BJ (cell line): ENCODE results near the gene CCDC9B. TPM values are rescaled to one million over a fixed set of nuclear protein-coding genes. Genes with fewer than 3 reads are reported as not detected.

ENCODE experiments used
- CTCF ChIA-PET: fragments of 350-600 bp; formaldehyde crosslinking; extraction: SDS; loops from one replicate; lab custom pipeline; 2021; ENCODE audit warnings: antibody characterized with exemption, inconsistent platforms; lab: Yijun Ruan, JAX
- POLR2A ChIA-PET: fragments of 300-600 bp; sonication (Branson Sonifier 250); formaldehyde crosslinking; extraction: SDS; loops from one replicate; lab custom pipeline; 2021; ENCODE audit warnings: antibody characterized with exemption; lab: Charles Lee
- DNase-seq: peaks from one replicate; pipeline ENCODE4 v3.0.0-alpha.2; 2011; ENCODE audit warnings: low read depth
- H3K27me3 ChIP-seq: 2 replicates; pipeline ENCODE4 v1.6.0; 2011; ENCODE audit warnings: low read length; ENCODE audit not compliant: control insufficient read depth, insufficient read depth
- H3K36me3 ChIP-seq: 2 replicates; pipeline ENCODE4 v1.5.1; 2011; ENCODE audit warnings: low read length; ENCODE audit not compliant: control insufficient read depth, insufficient read depth
- H3K4me3 ChIP-seq: 2 replicates; pipeline ENCODE4 v1.5.1; 2011; ENCODE audit warnings: low read depth, mild to moderate bottlenecking, control low read depth, low read length
- polyA plus RNA-seq: library from polyadenylated mRNA; depleted of rRNA; stranded (reverse); fragments of >200 nt; gene quantifications from 2 replicates; pipeline ENCODE4 v1.2.3, GENCODE V29; 2011
- TF ChIP-seq, protein P1 (sequence below): IDR thresholded peaks from 2 replicates; pipeline ENCODE4 v1.5.1; 2011; ENCODE audit warnings: low read depth, mild to moderate bottlenecking, control low read depth, inconsistent platforms, low read length, moderate library complexity; ENCODE audit not compliant: insufficient read depth

The CCDC9B gene
- polyA plus RNA-seq, 1 experiment = 5.0 TPM

DNA sequence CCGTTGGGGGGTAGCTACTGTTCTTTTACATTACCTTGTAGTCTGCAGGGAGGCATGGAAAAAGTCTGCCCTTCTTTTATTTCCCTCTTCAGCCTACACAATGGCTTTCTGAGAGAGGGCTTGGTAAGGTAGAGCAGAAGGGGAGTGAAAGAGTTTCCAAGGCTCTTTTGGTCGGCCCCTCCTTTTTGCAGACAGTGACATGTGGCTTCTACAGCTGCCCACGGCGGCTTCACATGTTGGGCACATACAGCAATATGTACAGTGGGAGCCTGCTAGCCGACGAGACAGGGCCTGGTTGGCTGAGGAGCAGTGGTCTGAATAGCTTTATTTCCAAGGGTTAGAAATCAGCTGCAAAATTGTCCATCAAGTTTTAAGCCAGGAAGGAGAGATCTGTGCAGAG, 13.3 kb downstream of the CCDC9B start:
- Histone ChIP-seq H3K27me3 (no peaks in the 10 kb centered on the region), H3K36me3 (no peaks in the 10 kb centered on the region; the same call in 1 of the 2 replicates), H3K4me3 (no peak overlapping the region)
- POLR2A ChIA-PET = interaction anchor here (2.0 kb wide), 1 partner anchor 12 kb away, joined by 17 read pairs; no protein-coding TSS in a partner anchor
- DNase-seq = no peak
- TF ChIP-seq, protein P1, sequence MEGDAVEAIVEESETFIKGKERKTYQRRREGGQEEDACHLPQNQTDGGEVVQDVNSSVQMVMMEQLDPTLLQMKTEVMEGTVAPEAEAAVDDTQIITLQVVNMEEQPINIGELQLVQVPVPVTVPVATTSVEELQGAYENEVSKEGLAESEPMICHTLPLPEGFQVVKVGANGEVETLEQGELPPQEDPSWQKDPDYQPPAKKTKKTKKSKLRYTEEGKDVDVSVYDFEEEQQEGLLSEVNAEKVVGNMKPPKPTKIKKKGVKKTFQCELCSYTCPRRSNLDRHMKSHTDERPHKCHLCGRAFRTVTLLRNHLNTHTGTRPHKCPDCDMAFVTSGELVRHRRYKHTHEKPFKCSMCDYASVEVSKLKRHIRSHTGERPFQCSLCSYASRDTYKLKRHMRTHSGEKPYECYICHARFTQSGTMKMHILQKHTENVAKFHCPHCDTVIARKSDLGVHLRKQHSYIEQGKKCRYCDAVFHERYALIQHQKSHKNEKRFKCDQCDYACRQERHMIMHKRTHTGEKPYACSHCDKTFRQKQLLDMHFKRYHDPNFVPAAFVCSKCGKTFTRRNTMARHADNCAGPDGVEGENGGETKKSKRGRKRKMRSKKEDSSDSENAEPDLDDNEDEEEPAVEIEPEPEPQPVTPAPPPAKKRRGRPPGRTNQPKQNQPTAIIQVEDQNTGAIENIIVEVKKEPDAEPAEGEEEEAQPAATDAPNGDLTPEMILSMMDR = no peak
- CTCF ChIA-PET = interaction anchor here (0.6 to 6.6 kb wide), 8 partner anchors 11 to 223 kb away, joined by 3 to 108 read pairs (median 4); partner anchors contain the start of genes BAHD1 and CCDC9B

DNA sequence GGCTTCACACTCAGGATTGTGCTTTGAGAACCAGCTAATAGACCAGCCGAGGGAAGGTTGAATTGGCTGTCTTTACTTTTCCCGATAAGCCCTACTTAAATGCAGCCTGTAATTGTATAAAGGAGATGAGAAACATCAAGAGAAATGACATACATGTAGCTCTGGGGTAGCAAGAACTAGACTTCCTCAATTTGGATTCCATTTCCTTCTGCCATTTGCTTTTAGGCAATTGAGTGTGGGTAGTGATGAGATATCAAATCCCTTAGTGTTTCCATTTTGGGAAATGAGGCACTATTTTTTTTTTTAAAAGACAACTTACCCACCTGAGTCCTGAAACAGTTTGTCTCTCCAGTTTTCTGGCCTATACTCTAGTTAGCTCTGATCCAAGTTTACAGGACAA, 15.0 kb downstream of the CCDC9B start:
- Histone ChIP-seq H3K4me3 (no peak overlapping the region), H3K27me3 (no peaks in the 10 kb centered on the region), H3K36me3 (no peaks in the 10 kb centered on the region; the same call in 1 of the 2 replicates)
- TF ChIP-seq, protein P1 = no peak
- DNase-seq = no peak
- POLR2A ChIA-PET = no interaction called here
- CTCF ChIA-PET = interaction anchor here (1.1 to 6.6 kb wide), 4 partner anchors 13 to 46 kb away, joined by 4 to 108 read pairs (median 28); partner anchors contain the start of gene CCDC9B

DNA sequence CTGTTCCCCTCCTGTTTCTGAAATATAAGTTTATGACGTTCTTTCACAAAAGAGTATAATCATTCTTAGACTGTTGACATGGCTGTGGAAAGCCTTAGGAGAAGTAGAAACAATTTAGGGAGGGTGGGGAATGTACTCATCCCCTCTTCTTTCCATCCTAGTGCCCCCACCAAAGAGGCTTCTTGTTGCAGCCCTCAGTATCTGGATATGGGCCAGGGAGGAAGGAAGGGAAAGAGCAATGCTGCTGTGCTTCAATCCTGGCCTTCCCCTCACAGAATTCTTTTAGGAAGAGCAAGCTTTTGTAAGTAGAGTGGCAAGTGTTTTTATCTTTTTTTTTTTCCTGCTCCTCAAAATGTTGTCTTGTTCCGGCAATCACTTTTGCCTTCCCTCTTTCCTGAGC, 15.6 kb downstream of the CCDC9B start:
- H3K36me3 ChIP-seq = no peaks in the 10 kb centered on the region; the same call in 1 of the 2 replicates
- TF ChIP-seq, protein P1 = no peak
- ChIA-PET CTCF (interaction anchor here (0.6 to 6.6 kb wide), 7 partner anchors 13 to 762 kb away, joined by 3 to 108 read pairs (median 4); partner anchors contain the start of gene CCDC9B), POLR2A (no interaction called here)
- DNase-seq = no peak
- H3K4me3 ChIP-seq = peak overlapping the region; percentile 72
- H3K27me3 ChIP-seq = no peaks in the 10 kb centered on the region

DNA sequence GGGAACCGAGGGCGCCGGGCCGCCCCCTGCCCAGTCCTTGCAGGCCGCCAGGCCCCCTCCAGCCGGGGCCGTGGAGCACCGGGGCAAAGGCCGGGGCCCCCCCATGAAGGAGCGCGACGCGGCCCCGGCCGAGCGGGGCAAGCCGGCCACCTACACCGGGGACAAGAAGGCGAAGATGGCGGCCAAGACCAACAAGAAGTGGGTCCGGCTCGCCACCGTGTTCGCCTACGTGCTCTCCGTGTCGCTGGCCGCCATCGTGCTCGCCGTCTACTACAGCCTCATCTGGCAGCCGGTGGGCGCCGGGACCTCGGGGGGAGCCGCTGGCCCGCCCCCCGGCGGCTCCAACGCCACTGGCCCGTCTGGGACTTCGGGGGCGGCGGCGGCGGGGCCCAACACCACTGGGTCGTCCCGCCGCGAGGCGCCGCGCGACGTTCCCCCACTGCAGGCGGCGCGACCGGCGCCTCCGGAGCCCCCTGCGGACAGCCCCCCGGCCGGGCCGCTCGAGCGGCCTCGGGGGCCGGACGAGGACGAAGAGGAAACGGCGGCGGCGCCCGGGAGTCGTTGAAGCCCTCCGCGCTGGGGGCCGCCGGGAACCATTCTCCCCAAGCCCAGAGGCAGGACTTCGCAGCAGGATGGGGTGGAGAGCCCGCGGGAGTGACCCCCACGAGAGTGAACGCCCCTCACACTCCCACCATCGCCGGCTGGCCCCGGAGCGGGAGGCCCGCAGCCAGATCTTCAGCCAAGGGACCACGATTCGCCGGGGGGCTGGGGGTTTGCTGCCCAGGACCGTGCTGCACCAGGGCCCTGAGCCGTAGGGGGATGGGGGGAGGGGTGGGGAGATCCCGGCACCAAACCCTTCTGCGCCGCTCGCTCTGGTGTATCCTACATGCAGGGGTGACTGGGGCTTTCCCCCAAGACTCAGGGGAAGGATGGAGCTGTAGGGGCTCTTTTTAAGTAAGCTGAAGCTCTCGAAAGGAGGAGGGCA, 16.5 kb downstream of the CCDC9B start:
- ChIA-PET POLR2A (no interaction called here), CTCF (interaction anchor here (0.6 to 8.1 kb wide), 8 partner anchors 14 to 761 kb away, joined by 3 to 124 read pairs (median 28); partner anchors contain the start of gene CCDC9B)
- peak overlapping the region; percentile 72 for H3K4me3 ChIP-seq
- DNase-seq = no peak
- no peaks in the 10 kb centered on the region; the same call in 1 of the 2 replicates for H3K27me3 ChIP-seq
- TF ChIP-seq, protein P1 = no peak
- H3K36me3 ChIP-seq = no peaks in the 10 kb centered on the region; the same call in 1 of the 2 replicates
